Fibroblast of lung (primary cell): ENCODE data around the gene UBE4B. TPM values are rescaled to one million over a fixed set of nuclear protein-coding genes. Genes with fewer than 3 reads are reported as not detected.

Experiments used
- DNase-seq, 2 donors: peaks; one replicate each; pipeline versions ENCODE4 v3.0.0 to v3.0.0-alpha.2; 2010; ENCODE audit warnings: low read depth in 2 of 2
- H2AFZ ChIP-seq: 2 replicates; pipeline ENCODE4 v1.5.1; 2012; ENCODE audit warnings: low read length, control low read depth, inconsistent platforms
- H3K27ac ChIP-seq: 2 replicates; pipeline ENCODE4 v1.5.1; 2011; ENCODE audit warnings: low read length, control low read depth; ENCODE audit not compliant: insufficient read depth
- H3K27me3 ChIP-seq: 2 replicates; pipeline ENCODE4 v1.5.1; 2011; ENCODE audit warnings: mild to moderate bottlenecking, low read length; ENCODE audit not compliant: control insufficient read depth, insufficient read depth
- H3K36me3 ChIP-seq: 2 replicates; pipeline ENCODE4 v1.5.1; 2011; ENCODE audit warnings: low read length; ENCODE audit not compliant: control insufficient read depth, insufficient read depth
- H3K4me1 ChIP-seq: 2 replicates; pipeline ENCODE4 v1.5.1; 2011; ENCODE audit warnings: low read length; ENCODE audit not compliant: control insufficient read depth, insufficient read depth; ENCODE audit errors: extremely low read depth
- H3K4me2 ChIP-seq: 2 replicates; pipeline ENCODE4 v1.5.1; 2011; ENCODE audit warnings: low read length, control low read depth; ENCODE audit not compliant: insufficient read depth; ENCODE audit errors: extremely low read depth
- H3K4me3 ChIP-seq, 4 experiments: fragments of 200-600 bp in 1 of 4; sonication (generic) in 1 of 4; replicated peaks in 1 of 4; 2 replicates each; pipeline ENCODE4 v1.5.1; 2011 to 2016; ENCODE audit warnings: low read length in 4 of 4, low read depth in 3 of 4, mild to moderate bottlenecking in 3 of 4, control low read depth in 2 of 4, inconsistent platforms in 1 of 4, mixed read lengths in 1 of 4; ENCODE audit not compliant: insufficient read depth in 1 of 4; ENCODE audit errors: control extremely low read depth in 1 of 4
- H3K79me2 ChIP-seq: 2 replicates; pipeline ENCODE4 v1.5.1; 2012; ENCODE audit warnings: mild to moderate bottlenecking, low read length, inconsistent platforms; ENCODE audit not compliant: control insufficient read depth, insufficient read depth
- H3K9ac ChIP-seq: 2 replicates; pipeline ENCODE4 v1.5.1; 2011; ENCODE audit warnings: mild to moderate bottlenecking, low read length, control low read depth; ENCODE audit not compliant: insufficient read depth
- H3K9me3 ChIP-seq: 2 replicates; pipeline ENCODE4 v1.5.1; 2012; ENCODE audit warnings: low read depth, low read length; ENCODE audit not compliant: control insufficient read depth, insufficient read depth
- H4K20me1 ChIP-seq: 2 replicates; pipeline ENCODE4 v1.5.1; 2011; ENCODE audit warnings: low read length; ENCODE audit not compliant: control insufficient read depth, insufficient read depth; ENCODE audit errors: extremely low read depth
- CTCF ChIP-seq, 2 donors: IDR thresholded peaks in 1 of 2; conservative IDR thresholded peaks in 1 of 2; 1 replicate in 1 of 2; 2 replicates in 1 of 2; pipeline ENCODE4 v1.5.1; 2011 to 2012; ENCODE audit warnings: low read length in 2 of 2, control low read depth in 1 of 2, inconsistent platforms in 1 of 2, low read depth in 1 of 2, mild to moderate bottlenecking in 1 of 2
- EZH2 ChIP-seq: IDR thresholded peaks from 2 replicates; pipeline ENCODE4 v1.5.1; 2012; ENCODE audit warnings: low read length, control low read depth, mild to moderate bottlenecking; ENCODE audit errors: missing control alignments
- polyA plus RNA-seq, 2 donors: library from polyadenylated mRNA; depleted of rRNA in 1 of 2; stranded (reverse) in 1 of 2; unstranded in 1 of 2; fragments of >200 nt; gene quantifications; 2 replicates each; pipeline ENCODE4 v1.2.1, GENCODE V29; 2011 to 2012; ENCODE audit warnings: missing spikeins in 1 of 2
- total RNA-seq: library from RNA; depleted of rRNA; stranded (reverse); fragments of >200 nt; gene quantifications from 2 replicates; pipeline ENCODE4 v1.2.1, GENCODE V29; 2014

UBE4B gene
- total and polyA plus RNA-seq, 2 donors (not counting 1 experiment from before 2014, with no cell fraction given), result 21.9 to 30.7 TPM

- no peaks in the 10 kb centered on the region for H3K4me1 ChIP-seq
- no peak overlapping the region for H3K9ac ChIP-seq
- no peaks in the 10 kb centered on the region for H3K27me3 ChIP-seq
- peaks cover 8% of the 10 kb centered on the region for H3K36me3 ChIP-seq
- H2AFZ ChIP-seq, result no peak overlapping the region
- H3K4me2 ChIP-seq, result no peak overlapping the region
- no peak overlapping the region for H3K4me3 ChIP-seq
- H3K9me3 ChIP-seq, result no peaks in the 10 kb centered on the region
- H4K20me1 ChIP-seq, result peaks cover 2% of the 10 kb centered on the region
- TF ChIP-seq EZH2 (no peak), CTCF (conservative IDR thresholded peaks at IDR 0.05 in 1 of 2, IDR thresholded peaks at IDR 0.05 in 1 of 2; ENCODE audit: low read depth in 1 of 2, low read length in 2 of 2) (no peak)
- no peak overlapping the region for H3K27ac ChIP-seq
- no peak for DNase-seq
- H3K79me2 ChIP-seq, result no peaks in the 10 kb centered on the region
Measured at GRCh38 chr1:10178597-10179405, 146.0 kb downstream of the UBE4B start.

DNA sequence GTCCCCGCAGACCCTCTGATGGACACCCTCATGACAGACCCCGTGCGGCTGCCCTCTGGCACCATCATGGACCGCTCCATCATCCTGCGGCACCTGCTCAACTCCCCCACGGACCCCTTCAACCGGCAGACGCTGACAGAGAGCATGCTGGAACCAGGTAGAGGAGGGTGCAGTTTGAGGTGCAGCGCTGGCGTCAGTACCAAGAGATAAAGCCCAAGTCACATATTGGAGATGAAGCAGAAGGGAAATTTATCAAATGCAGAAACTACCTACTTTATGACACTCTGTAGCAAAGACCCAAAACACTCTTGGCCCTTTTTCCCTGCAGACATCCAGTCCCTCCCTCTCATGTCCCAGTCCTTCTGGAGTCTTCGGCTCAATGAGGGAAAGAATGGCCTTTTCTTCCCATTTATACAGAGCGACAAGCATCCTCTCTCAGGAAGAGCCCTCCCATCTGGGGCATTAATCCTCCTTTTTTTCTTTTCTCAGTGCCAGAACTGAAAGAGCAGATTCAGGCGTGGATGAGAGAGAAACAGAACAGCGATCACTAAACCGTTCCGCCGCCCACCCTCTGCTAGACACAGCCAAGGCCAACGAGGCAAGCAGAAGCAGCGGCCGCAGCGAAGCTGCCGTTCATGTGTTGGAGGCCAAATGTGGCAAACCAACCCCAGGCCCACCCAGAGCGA is 146.8 kb downstream of the UBE4B start:
- Histone ChIP-seq H3K79me2 (no peaks in the 10 kb centered on the region), H3K9me3 (no peaks in the 10 kb centered on the region), H3K4me3 (no peak overlapping the region), H3K36me3 (peaks cover 8% of the 10 kb centered on the region), H3K27me3 (no peaks in the 10 kb centered on the region), H2AFZ (no peak overlapping the region), H3K4me2 (no peak overlapping the region), H3K27ac (no peak overlapping the region), H3K4me1 (no peaks in the 10 kb centered on the region), H3K9ac (no peak overlapping the region), H4K20me1 (peaks cover 2% of the 10 kb centered on the region)
- no peak for DNase-seq
- no peak for TF ChIP-seq EZH2
- TF ChIP-seq CTCF (conservative IDR thresholded peaks at IDR 0.05 in 1 of 2, IDR thresholded peaks at IDR 0.05 in 1 of 2; ENCODE audit: low read depth in 1 of 2, low read length in 2 of 2), result no peak

GRCh38 chr1:10181154-10181553 is 148.4 kb downstream of the UBE4B start:
- Histone ChIP-seq H2AFZ (no peak overlapping the region), H3K4me2 (no peak overlapping the region), H3K4me3 (no peak overlapping the region), H3K79me2 (no peaks in the 10 kb centered on the region), H4K20me1 (no peaks in the 10 kb centered on the region), H3K27ac (no peak overlapping the region), H3K36me3 (peaks cover 8% of the 10 kb centered on the region), H3K9ac (no peak overlapping the region), H3K4me1 (no peaks in the 10 kb centered on the region), H3K27me3 (no peaks in the 10 kb centered on the region), H3K9me3 (no peaks in the 10 kb centered on the region)
- no peak for TF ChIP-seq CTCF (conservative IDR thresholded peaks at IDR 0.05 in 1 of 2, IDR thresholded peaks at IDR 0.05 in 1 of 2; ENCODE audit: low read depth in 1 of 2, low read length in 2 of 2)
- TF ChIP-seq EZH2, result no peak
- no peak for DNase-seq
